WTC11 (cell line): Measurements from ENCODE around the gene BAG1. TPM values are rescaled to one million over a fixed set of nuclear protein-coding genes. Genes with fewer than 3 reads are reported as not detected.

Experiments used
- ATAC-seq: fragments of 200-7000 bp; cut with Tn5 transposase; 2 replicates; pipeline ENCODE4 v1.10.0; 2021; ENCODE audit warnings: mild to moderate bottlenecking, moderate library complexity
- CTCF ChIA-PET: fragments of 300-600 bp; sonication (Branson Sonifier 250); formaldehyde crosslinking; loops from one replicate; lab custom pipeline; 2021; ENCODE audit warnings: antibody characterized with exemption; lab: Charles Lee
- POLR2A ChIA-PET: fragments of 350-600 bp; sonication (Branson Sonifier 250); formaldehyde crosslinking; loops from one replicate; lab custom pipeline; 2021; ENCODE audit warnings: antibody characterized with exemption; lab: Charles Lee
- DNase-seq: peaks from one replicate; pipeline ENCODE4 v3.0.0; 2021; ENCODE audit warnings: low spot score
- H3K27ac Mint-ChIP-seq: 2 replicates; pipeline ENCODE4 v1.8.0; 2021; ENCODE audit warnings: mixed read lengths
- H3K27me3 Mint-ChIP-seq: 2 replicates; pipeline ENCODE4 v1.8.0; 2021; ENCODE audit warnings: low read depth, mild to moderate bottlenecking, moderate library complexity, mixed read lengths
- H3K36me3 Mint-ChIP-seq: 2 replicates; pipeline ENCODE4 v1.8.0; 2021; ENCODE audit warnings: mixed read lengths
- H3K4me1 Mint-ChIP-seq: 2 replicates; pipeline ENCODE4 v1.8.0; 2022; ENCODE audit warnings: mixed read lengths
- H3K4me3 Mint-ChIP-seq: 2 replicates; pipeline ENCODE4 v1.8.0; 2021; ENCODE audit warnings: mild to moderate bottlenecking, moderate library complexity, mixed read lengths
- H3K9me3 Mint-ChIP-seq: 2 replicates; pipeline ENCODE4 v1.8.0; 2021; ENCODE audit warnings: mixed read lengths
- E2F5 ChIP-seq: sonication (generic); formaldehyde crosslinking; IDR thresholded peaks from 2 replicates; pipeline ENCODE4 v1.8.1; 2022; ENCODE audit warnings: mild to moderate bottlenecking, moderate library complexity, missing genetic modification reagents
- ETV6 ChIP-seq: sonication (generic); formaldehyde crosslinking; IDR thresholded peaks from 2 replicates; pipeline ENCODE4 v1.8.1; 2022; ENCODE audit warnings: mild to moderate bottlenecking, missing genetic modification reagents
- HMGXB4 ChIP-seq: sonication (generic); formaldehyde crosslinking; IDR thresholded peaks from 2 replicates; pipeline ENCODE4 v1.8.1; 2023; ENCODE audit warnings: mild to moderate bottlenecking, moderate library complexity, missing genetic modification reagents
- IRF1 ChIP-seq: sonication (generic); formaldehyde crosslinking; IDR thresholded peaks from 2 replicates; pipeline ENCODE4 v1.8.0; 2023; ENCODE audit warnings: missing genetic modification reagents
- MYBL2 ChIP-seq: sonication (generic); formaldehyde crosslinking; IDR thresholded peaks from 2 replicates; pipeline ENCODE4 v1.8.1; 2023; ENCODE audit warnings: mild to moderate bottlenecking, moderate library complexity, missing genetic modification reagents
- OVOL2 ChIP-seq: fragments of 250-450 bp; sonication (Bioruptor Pico); IDR thresholded peaks from 2 replicates; pipeline ENCODE4 v1.9.0; 2021; ENCODE audit warnings: mild to moderate bottlenecking, borderline replicate concordance
- SMAD3 ChIP-seq: sonication (generic); formaldehyde crosslinking; IDR thresholded peaks from 2 replicates; pipeline ENCODE4 v1.8.0; 2022; ENCODE audit warnings: missing genetic modification reagents, mild to moderate bottlenecking, borderline replicate concordance
- TEAD1 ChIP-seq: sonication (generic); formaldehyde crosslinking; IDR thresholded peaks from 2 replicates; pipeline ENCODE4 v1.8.0; 2022; ENCODE audit warnings: mild to moderate bottlenecking, missing genetic modification reagents
- TEAD4 ChIP-seq: sonication (generic); formaldehyde crosslinking; IDR thresholded peaks from 2 replicates; pipeline ENCODE4 v1.8.0; 2022; ENCODE audit warnings: mild to moderate bottlenecking, missing genetic modification reagents
- ZBTB21 ChIP-seq: sonication (generic); formaldehyde crosslinking; IDR thresholded peaks from 2 replicates; pipeline ENCODE4 v1.8.1; 2023; ENCODE audit warnings: mild to moderate bottlenecking, missing genetic modification reagents, borderline replicate concordance
- ZNF396 ChIP-seq: fragments of 250-450 bp; sonication (Bioruptor Pico); IDR thresholded peaks from 2 replicates; pipeline ENCODE4 v1.8.0; 2021; ENCODE audit warnings: mild to moderate bottlenecking, moderate library complexity, borderline replicate concordance
- total RNA-seq: library from RNA; stranded (reverse); gene quantifications from 3 replicates; pipeline ENCODE4 v1.2.3, GENCODE V29; 2021
- TF ChIP-seq, protein P1 (sequence below): fragments of 250-450 bp; sonication (Bioruptor Pico); IDR thresholded peaks from 2 replicates; pipeline ENCODE4 v2.1.2; 2022; ENCODE audit warnings: mild to moderate bottlenecking, moderate library complexity
- TF ChIP-seq, protein P2 (sequence below): sonication (generic); formaldehyde crosslinking; IDR thresholded peaks from 2 replicates; pipeline ENCODE4 v1.8.0; 2023; ENCODE audit warnings: missing genetic modification reagents, mild to moderate bottlenecking, borderline replicate concordance
- TF ChIP-seq, protein P3 (sequence below): sonication (generic); formaldehyde crosslinking; IDR thresholded peaks from 2 replicates; pipeline ENCODE4 v1.8.1; 2023; ENCODE audit warnings: mild to moderate bottlenecking, missing genetic modification reagents
- TF ChIP-seq, protein P4 (sequence below): sonication (generic); formaldehyde crosslinking; IDR thresholded peaks from 2 replicates; pipeline ENCODE4 v1.8.0; 2022; ENCODE audit warnings: missing genetic modification reagents

The BAG1 gene
- total RNA-seq, 1 experiment from 2014 or later, result 52.9 TPM

DNA sequence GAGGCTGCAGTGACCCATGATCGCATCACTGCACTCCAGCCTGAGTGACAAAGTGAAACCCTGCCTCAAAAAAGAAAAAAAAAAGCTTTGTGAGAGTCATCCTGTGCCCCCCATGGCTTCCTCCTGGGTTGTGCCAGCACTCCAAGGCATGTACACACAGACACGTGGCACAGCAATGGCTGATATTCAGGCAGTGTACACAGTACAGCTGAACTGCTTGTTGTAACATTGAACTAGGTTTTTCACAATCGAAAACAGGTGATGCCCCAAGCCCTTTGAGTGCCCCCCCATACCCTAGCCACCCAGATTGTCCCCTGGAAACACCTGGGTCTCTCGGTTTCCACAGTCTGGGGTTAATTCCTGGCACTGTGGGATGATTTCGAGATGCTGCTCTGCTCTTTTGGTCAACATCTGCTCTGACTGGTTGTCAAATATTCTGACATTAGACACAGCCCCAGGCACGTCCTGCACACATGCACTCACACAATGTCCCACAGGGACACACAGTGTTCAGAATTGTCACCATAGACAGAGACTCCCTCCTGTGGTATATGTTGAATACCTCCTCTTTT lies 15.3 kb downstream of the BAG1 start (continued):
- TF ChIP-seq, protein P1, sequence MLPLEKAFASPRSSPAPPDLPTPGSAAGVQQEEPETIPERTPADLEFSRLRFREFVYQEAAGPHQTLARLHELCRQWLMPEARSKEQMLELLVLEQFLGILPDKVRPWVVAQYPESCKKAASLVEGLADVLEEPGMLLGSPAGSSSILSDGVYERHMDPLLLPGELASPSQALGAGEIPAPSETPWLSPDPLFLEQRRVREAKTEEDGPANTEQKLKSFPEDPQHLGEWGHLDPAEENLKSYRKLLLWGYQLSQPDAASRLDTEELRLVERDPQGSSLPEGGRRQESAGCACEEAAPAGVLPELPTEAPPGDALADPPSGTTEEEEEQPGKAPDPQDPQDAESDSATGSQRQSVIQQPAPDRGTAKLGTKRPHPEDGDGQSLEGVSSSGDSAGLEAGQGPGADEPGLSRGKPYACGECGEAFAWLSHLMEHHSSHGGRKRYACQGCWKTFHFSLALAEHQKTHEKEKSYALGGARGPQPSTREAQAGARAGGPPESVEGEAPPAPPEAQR, result no peak
- TF ChIP-seq TEAD4 (no peak), ZBTB21 (CRISPR knock-in tag) (no peak), MYBL2 (CRISPR knock-in tag) (no peak), ETV6 (CRISPR knock-in tag) (no peak), IRF1 (CRISPR knock-in tag) (no peak), TEAD1 (CRISPR knock-in tag) (no peak), SMAD3 (CRISPR knock-in tag) (no peak)
- TF ChIP-seq, protein P2, sequence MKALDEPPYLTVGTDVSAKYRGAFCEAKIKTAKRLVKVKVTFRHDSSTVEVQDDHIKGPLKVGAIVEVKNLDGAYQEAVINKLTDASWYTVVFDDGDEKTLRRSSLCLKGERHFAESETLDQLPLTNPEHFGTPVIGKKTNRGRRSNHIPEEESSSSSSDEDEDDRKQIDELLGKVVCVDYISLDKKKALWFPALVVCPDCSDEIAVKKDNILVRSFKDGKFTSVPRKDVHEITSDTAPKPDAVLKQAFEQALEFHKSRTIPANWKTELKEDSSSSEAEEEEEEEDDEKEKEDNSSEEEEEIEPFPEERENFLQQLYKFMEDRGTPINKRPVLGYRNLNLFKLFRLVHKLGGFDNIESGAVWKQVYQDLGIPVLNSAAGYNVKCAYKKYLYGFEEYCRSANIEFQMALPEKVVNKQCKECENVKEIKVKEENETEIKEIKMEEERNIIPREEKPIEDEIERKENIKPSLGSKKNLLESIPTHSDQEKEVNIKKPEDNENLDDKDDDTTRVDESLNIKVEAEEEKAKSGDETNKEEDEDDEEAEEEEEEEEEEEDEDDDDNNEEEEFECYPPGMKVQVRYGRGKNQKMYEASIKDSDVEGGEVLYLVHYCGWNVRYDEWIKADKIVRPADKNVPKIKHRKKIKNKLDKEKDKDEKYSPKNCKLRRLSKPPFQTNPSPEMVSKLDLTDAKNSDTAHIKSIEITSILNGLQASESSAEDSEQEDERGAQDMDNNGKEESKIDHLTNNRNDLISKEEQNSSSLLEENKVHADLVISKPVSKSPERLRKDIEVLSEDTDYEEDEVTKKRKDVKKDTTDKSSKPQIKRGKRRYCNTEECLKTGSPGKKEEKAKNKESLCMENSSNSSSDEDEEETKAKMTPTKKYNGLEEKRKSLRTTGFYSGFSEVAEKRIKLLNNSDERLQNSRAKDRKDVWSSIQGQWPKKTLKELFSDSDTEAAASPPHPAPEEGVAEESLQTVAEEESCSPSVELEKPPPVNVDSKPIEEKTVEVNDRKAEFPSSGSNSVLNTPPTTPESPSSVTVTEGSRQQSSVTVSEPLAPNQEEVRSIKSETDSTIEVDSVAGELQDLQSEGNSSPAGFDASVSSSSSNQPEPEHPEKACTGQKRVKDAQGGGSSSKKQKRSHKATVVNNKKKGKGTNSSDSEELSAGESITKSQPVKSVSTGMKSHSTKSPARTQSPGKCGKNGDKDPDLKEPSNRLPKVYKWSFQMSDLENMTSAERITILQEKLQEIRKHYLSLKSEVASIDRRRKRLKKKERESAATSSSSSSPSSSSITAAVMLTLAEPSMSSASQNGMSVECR (CRISPR knock-in tag), result no peak
- TF ChIP-seq, protein P3, sequence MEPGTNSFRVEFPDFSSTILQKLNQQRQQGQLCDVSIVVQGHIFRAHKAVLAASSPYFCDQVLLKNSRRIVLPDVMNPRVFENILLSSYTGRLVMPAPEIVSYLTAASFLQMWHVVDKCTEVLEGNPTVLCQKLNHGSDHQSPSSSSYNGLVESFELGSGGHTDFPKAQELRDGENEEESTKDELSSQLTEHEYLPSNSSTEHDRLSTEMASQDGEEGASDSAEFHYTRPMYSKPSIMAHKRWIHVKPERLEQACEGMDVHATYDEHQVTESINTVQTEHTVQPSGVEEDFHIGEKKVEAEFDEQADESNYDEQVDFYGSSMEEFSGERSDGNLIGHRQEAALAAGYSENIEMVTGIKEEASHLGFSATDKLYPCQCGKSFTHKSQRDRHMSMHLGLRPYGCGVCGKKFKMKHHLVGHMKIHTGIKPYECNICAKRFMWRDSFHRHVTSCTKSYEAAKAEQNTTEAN (CRISPR knock-in tag), result no peak

- DNase-seq (no peak), ATAC-seq (no peak)
- Mint-ChIP-seq H3K36me3 (peaks cover 11% of the 10 kb centered on the region), H3K9me3 (no peaks in the 10 kb centered on the region), H3K27ac (no peak overlapping the region), H3K27me3 (no peaks in the 10 kb centered on the region), H3K4me3 (no peak overlapping the region), H3K4me1 (no peaks in the 10 kb centered on the region)
- TF ChIP-seq E2F5 (CRISPR knock-in tag), result no peak
- TF ChIP-seq ZNF396 (CRISPR knock-in tag), result no peak
- TF ChIP-seq HMGXB4 (CRISPR knock-in tag), result no peak
- TF ChIP-seq, protein P4, sequence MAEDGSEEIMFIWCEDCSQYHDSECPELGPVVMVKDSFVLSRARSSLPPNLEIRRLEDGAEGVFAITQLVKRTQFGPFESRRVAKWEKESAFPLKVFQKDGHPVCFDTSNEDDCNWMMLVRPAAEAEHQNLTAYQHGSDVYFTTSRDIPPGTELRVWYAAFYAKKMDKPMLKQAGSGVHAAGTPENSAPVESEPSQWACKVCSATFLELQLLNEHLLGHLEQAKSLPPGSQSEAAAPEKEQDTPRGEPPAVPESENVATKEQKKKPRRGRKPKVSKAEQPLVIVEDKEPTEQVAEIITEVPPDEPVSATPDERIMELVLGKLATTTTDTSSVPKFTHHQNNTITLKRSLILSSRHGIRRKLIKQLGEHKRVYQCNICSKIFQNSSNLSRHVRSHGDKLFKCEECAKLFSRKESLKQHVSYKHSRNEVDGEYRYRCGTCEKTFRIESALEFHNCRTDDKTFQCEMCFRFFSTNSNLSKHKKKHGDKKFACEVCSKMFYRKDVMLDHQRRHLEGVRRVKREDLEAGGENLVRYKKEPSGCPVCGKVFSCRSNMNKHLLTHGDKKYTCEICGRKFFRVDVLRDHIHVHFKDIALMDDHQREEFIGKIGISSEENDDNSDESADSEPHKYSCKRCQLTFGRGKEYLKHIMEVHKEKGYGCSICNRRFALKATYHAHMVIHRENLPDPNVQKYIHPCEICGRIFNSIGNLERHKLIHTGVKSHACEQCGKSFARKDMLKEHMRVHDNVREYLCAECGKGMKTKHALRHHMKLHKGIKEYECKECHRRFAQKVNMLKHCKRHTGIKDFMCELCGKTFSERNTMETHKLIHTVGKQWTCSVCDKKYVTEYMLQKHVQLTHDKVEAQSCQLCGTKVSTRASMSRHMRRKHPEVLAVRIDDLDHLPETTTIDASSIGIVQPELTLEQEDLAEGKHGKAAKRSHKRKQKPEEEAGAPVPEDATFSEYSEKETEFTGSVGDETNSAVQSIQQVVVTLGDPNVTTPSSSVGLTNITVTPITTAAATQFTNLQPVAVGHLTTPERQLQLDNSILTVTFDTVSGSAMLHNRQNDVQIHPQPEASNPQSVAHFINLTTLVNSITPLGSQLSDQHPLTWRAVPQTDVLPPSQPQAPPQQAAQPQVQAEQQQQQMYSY (CRISPR knock-in tag), result no peak
- no peak for TF ChIP-seq OVOL2 (CRISPR knock-in tag)
- ChIA-PET CTCF (no interaction called here), POLR2A (no interaction called here)
Measured at GRCh38 chr9:33248606-33249005, 15.9 kb downstream of the BAG1 start.
